GM06990 (cell line): ENCODE data around the gene SNRNP25.

Source experiments
- DNase-seq: peaks from one replicate; pipeline ENCODE4 v3.0.0-alpha.2; 2011; ENCODE audit not compliant: insufficient read length; ENCODE audit errors: extremely low read depth
- H3K27me3 ChIP-seq: replicated peaks from 2 replicates; pipeline ENCODE4 v1.6.0; 2011; ENCODE audit warnings: low read length; ENCODE audit not compliant: control insufficient read depth, insufficient read depth
- H3K36me3 ChIP-seq: 2 replicates; pipeline ENCODE4 v1.5.1; 2011; ENCODE audit warnings: low read length; ENCODE audit not compliant: control insufficient read depth, insufficient read depth
- H3K4me3 ChIP-seq: replicated peaks from 2 replicates; pipeline ENCODE4 v1.5.1; 2011; ENCODE audit warnings: low read depth, mild to moderate bottlenecking, control low read depth, low read length
- CTCF ChIP-seq: IDR thresholded peaks from 2 replicates; pipeline ENCODE4 v1.5.1; 2011; ENCODE audit warnings: low read length, control low read depth, mild to moderate bottlenecking, inconsistent platforms; ENCODE audit not compliant: insufficient read depth, poor library complexity, severe bottlenecking

SNRNP25 gene

GRCh38 chr16:92431-93339, 39.1 kb downstream of the SNRNP25 start:
- no peak for DNase-seq
- no peak for TF ChIP-seq CTCF
- peaks cover 25% of the 10 kb centered on the region for H3K36me3 ChIP-seq
- no peak overlapping the region for H3K4me3 ChIP-seq
- no peaks in the 10 kb centered on the region for H3K27me3 ChIP-seq

- H3K27me3 ChIP-seq = no peaks in the 10 kb centered on the region
- peaks cover 18% of the 10 kb centered on the region for H3K36me3 ChIP-seq
- no peak for TF ChIP-seq CTCF
- H3K4me3 ChIP-seq = no peak overlapping the region
- no peak for DNase-seq
These were observed 41.3 kb downstream of the SNRNP25 start for GRCh38 chr16:94918-95265.

- peak; percentile 100 for TF ChIP-seq CTCF
- H3K36me3 ChIP-seq = peaks cover 21% of the 10 kb centered on the region
- no peak overlapping the region for H3K4me3 ChIP-seq
- peak; percentile 87 for DNase-seq
- H3K27me3 ChIP-seq = no peaks in the 10 kb centered on the region
These were observed 43.3 kb downstream of the SNRNP25 start for GRCh38 chr16:96935-97381.

- Histone ChIP-seq H3K27me3 (no peaks in the 10 kb centered on the region), H3K4me3 (no peak overlapping the region), H3K36me3 (peaks cover 26% of the 10 kb centered on the region)
- no peak for DNase-seq
- no peak for TF ChIP-seq CTCF
These were observed 44.2 kb downstream of the SNRNP25 start for GRCh38 chr16:97822-98221.

- Histone ChIP-seq H3K4me3 (no peak overlapping the region), H3K36me3 (peaks cover 31% of the 10 kb centered on the region), H3K27me3 (no peaks in the 10 kb centered on the region)
- DNase-seq = no peak
- no peak for TF ChIP-seq CTCF
These were observed 47.4 kb downstream of the SNRNP25 start for GRCh38 chr16:100989-101388.
